ENCODE data around the gene THRSP.
"Not testable (repeated sequence)": the region's sequence is repeated elsewhere in the genome, so short reads cannot be mapped to it uniquely, and the experiment has no call there.

The THRSP gene

DNA sequence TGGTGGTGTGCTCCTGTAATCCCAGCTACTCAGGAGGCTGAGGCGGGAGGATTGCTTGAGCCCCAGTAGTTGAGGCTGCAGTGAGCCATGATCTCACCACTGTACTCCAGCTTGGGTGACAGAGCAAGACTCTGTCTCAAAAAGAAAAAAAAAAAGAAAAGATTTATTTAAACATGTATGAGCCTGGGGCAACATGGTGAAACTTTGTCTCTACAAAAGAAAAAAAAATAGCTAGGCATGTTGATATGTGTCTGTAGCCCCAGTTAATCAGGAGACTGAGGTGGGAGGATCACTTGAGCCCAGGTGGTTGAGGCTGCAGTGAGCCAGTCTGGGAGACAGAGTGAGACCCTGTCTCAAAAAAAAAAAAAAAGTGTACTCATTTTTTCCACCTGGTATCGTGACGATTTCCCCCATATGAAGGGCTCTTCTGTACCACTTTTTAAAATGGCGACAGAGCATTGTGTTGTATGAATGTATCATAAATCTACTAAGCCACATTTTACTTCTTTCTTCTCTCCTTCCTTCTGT is 24.2 kb upstream of the THRSP start:
- no peak for DNase-seq (ENCODE audit: low read depth)

DNA sequence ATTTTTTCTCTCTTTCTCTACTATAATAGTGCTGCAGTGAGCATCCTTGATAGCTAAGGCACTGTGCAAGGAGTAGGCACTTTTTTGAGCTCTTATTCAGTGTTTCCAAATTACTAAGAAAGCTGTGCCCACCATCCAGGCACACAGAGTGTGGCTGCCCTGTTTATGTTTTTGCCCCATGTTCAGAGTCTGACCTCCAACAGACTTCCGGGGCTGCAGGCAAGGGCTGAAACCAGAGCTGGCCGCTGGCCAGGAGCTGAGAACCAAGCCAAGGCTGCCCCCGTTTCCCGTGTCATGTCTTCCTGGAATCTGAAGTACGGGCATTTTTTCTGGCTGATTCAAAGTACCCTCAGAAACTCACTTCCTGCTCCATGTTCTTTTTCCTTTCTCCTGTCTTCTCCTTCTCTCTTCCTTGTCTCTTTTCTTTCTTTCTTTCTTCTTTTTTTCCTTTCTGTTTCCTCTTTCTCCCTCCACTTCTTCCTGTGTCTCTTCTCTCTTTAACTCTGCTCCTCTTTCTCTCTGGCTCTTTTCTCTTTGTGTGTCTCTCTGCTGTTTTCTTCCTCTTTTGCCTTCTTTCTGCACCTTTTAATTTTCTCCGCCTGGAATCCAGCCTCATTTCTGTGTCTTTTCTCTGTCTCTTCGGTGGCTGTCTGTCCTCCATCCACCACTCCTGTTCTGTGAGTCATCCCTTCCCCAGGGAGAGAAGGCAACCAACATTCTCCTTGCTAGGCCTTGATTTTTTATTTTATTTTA is 23.6 kb upstream of the THRSP start:
- peak; percentile 84 for DNase-seq (ENCODE audit: low read depth)

DNA sequence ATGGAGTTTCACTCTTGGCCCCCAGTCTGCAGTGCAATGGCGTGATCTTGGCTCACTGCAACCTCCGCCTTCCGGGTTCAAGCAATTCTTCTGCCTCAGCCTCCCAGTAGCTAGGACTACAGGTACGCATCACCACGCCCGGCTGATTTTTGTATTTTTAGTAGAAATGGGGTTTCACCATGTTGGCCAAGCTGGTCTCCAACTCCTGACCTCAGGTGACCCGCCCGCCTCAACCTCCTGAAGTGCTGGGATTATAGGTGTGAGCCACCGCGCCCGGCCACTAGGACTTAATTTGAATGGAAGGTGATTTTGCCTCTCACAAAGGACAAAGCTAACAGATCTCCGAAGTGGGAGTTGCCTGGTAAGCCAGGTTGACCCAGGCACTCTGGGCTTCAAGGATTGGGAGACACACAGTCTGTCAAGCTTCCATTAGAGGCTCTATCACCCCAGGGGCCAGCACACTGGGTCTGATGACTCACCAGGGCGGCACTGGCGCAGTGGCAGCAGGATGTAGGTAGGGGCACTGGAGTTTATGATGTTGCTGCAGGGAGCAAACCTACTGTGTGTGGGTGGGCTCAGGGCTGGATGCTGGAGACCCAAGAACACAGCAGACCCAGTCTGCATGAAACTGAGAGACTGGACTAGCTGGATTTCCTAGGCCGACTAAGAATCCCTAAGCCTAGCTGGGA is 22.8 kb upstream of the THRSP start:
- DNase-seq (ENCODE audit: low read depth): no peak

- DNase-seq (ENCODE audit: low read depth): not testable (repeated sequence)
Measured at GRCh38 chr11:78041380-78041719, 22.3 kb upstream of the THRSP start.

DNA sequence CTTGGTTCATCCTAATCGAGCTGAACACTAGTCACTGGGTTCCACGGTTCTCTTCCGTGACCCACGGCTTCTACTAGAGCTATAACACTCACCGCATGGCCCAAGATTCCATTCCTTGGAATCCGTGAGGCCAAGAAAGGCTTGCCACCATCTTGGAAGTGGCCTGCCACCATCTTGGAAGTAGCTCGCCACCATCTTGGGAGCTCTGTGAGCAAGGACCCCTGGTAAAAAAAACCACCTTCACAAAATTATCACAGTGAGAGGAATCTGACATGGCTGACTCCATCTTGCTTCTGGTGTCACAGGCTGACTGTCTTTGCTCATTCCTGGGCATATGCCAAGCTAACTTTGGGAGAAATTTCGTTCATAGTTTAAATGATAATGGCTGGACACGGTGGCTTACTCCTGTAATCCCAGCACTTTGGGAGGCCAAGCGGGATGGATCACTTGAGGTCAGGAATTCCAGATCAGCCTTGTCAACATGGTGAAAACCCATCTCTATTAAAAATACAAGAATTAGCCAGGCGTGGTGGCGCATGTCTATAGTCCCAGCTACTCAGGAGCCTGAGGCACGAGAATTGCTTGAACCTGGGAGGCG is 21.7 kb upstream of the THRSP start:
- DNase-seq (ENCODE audit: low read depth): no peak

GRCh38 chr11:78044706-78045105 is 19.0 kb upstream of the THRSP start:
- no peak for DNase-seq (ENCODE audit: low read depth)

DNA sequence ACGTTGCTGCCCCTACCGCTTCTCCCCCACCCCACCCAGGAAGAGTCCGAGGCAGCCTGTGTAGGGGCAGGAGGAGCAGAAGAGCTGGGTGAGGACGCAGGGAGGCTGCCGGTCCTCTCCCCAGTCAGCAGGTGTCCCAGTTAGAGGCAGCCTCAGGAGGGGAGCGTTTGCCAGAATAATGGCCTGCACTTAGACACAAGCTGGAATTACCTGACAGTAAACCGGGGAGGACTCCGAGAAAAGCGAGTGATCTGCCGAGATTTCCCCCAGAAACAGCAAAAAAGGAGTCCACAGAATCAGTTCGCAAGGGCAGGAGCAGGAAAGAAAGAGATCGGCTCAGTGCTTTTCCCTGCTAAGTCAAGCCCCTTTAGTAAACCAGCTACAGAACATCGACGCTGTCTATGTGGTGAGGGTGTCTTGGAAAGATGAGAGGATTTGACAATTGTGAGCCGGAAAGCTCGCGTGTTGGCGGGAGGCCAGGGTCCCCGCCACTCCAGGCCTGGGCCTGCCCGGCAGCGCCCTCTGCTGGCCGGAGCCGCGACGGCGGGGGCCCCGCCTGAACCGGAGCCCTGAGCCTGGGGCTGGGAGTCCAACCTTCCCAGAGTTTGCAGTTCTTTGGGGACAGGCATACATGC is 17.7 kb upstream of the THRSP start:
- peak; percentile 44 for DNase-seq (ENCODE audit: low read depth)

GRCh38 chr11:78046486-78046854 is 17.2 kb upstream of the THRSP start:
- no peak for DNase-seq (ENCODE audit: low read depth)

DNA sequence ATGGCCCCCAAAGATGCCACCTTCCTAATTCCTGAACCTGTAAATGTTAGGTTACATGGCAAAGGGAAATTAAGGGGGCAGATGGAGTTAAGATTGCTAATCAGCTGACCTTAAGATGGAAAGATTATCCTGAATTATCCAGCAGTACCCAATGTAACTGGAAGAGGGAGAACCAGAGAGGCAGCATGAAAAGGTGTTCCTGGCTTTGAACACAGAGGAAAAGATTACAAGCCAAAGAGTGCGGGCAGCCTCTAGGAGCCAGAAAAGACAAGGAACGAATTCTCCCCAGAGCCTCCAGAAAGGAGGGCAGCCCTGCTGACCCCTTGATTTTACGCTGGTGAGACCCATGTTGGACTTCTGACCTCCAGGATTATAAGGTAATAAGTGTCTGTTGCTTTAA is 15.1 kb upstream of the THRSP start:
- no peak for DNase-seq (ENCODE audit: low read depth)

DNA sequence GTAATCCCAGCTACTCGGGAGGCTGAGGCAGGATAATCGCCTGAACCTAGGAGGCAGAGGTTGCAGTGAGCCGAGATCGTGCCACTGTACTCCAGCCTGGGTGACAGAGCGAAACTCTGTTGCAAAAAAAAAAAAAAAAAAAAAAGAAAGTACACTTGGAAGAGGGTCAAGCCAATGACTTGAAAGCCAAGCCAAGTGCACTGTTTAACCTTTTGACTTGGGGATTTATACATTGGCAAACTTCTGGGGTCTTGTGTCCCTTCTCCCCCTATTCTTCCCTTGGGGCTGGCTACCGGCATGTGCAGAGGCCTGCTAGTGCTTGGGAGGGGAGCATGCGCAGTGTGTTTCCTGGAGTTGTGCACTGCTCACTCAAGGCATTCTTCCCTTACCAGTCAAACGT is 14.3 kb upstream of the THRSP start:
- no peak for DNase-seq (ENCODE audit: low read depth)

GRCh38 chr11:78050964-78051831 is 12.5 kb upstream of the THRSP start:
- DNase-seq (ENCODE audit: low read depth): peak; percentile 65

DNA sequence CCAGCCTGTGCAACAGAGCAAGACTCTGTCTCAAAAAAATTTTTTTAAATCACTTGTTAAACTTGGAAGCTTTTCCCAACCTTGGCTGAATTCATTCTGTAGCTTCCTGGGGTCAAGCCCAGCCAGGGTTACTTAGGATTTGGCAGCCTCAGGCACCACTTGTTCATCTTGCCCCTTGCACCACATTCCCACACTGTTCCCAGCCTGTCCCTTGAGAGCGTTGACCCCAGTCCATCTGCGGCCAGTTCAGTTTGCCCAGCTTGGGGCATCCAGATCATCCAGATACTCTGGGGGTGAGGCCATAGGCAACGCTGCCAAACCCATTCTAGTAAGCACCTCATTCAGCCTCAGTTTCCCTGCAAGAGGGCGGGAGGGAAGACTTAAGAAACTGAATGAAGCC is 8.7 kb upstream of the THRSP start:
- no peak for DNase-seq (ENCODE audit: low read depth)

DNA sequence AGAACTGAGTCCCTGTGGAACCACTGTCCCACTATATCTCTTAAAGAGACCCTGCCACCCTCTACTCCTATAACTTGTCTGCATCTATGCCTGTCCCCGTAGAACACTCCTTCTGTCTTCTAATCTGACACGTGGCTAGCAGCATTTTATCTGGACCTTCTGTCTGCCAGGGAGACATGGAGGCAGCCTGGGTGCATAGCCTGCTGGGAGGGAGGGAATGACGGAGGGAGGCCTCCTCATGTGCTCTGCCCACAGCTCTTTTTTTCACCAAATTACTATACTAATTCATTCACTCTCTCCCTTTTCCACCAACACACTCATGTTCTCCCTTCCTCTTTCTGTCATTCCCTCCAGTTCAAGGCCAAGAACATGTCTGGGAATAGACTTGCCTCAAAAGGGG is 7.6 kb upstream of the THRSP start:
- DNase-seq (ENCODE audit: low read depth): no peak

- DNase-seq (ENCODE audit: low read depth): no peak
Measured at GRCh38 chr11:78057462-78058055, 6.1 kb upstream of the THRSP start.

DNA sequence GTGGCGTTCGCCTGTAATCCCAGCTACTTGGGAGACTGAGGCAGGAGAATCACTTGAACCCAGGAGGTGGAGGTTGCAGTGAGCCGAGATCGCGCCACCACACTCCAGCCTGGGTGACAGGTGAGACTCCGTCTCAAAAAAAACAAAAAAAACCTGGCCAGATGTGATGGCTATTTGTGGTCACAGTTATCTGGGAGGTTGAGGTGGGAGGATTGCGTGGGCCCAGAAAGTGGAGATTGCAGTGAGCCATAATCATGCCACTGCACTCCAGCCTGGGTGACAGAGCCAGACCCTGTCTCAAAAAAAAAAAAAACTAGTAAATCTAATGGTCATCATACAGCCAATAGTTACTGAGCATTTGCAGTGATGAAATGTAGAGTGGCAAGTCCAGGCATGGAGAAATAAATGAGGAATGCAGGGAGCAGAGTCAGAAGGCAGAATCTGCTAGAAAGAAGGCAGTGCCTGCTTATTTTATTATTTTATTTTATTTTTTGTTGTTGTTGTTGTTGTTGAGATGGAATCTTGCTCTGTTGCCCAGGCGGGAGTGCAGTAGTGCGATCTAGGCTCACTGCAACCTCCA is 3.8 kb upstream of the THRSP start:
- not testable (repeated sequence) for DNase-seq (ENCODE audit: low read depth)

- no peak for DNase-seq (ENCODE audit: low read depth)
Measured at GRCh38 chr11:78060533-78060932, 3.1 kb upstream of the THRSP start.

- no peak for DNase-seq (ENCODE audit: low read depth)
Measured at GRCh38 chr11:78061088-78061920, 2.4 kb upstream of the THRSP start.

GRCh38 chr11:78061921-78062311 is 1.7 kb upstream of the THRSP start:
- no peak for DNase-seq (ENCODE audit: low read depth)

DNA sequence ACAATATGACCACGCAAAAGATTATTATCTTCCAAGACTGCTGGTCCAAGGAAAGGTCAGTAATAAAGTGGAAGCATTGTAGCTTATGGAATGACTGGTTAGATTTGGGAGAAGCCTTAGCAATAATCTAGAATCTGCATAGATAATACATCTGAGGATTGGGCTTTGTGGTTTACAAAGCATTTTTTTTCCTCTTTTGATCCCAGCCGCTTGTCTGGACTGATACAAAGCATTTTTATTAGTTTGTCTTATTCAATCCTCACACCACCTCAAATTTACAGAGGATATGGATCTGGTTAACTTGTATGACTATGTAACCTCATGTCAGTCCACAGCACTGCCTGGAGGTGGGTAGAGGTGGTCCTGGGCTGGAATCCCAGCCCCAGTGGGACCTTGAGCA is 990 bp upstream of the THRSP start:
- no peak for DNase-seq (ENCODE audit: low read depth)

DNA sequence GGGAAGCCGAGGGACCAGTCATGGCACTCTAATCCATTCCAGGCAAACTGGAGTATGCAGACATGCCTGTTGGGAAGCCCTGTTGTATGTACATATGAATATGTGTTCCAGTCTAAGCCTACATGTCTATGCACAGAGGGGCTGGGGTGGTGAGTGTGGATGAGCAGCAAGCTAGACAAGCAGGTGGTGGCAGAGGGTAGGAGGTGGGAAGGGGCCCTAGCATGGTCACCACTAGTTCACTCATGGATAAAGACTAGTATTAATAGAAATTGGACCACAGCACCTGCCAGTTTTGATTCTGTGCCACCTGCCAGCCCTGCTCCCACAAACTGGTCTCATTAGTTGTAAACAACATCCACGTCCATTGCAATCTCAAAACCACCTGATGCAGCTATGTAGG is 1.5 kb downstream of the THRSP start:
- no peak for DNase-seq (ENCODE audit: low read depth)
